SIG-M5 treated with dmso at 0.1 percent for 504 hours (cell line): ENCODE results near the gene SLC12A5.
"Not testable (repeated sequence)": the region's sequence is repeated elsewhere in the genome, so short reads cannot be mapped to it uniquely, and the experiment has no call there.

Experiments
- DNase-seq: peaks from one replicate; lab custom pipeline; 2025; ENCODE audit not compliant: unreplicated experiment; lab: John Stamatoyannopoulos, UW

Gene SLC12A5

DNA sequence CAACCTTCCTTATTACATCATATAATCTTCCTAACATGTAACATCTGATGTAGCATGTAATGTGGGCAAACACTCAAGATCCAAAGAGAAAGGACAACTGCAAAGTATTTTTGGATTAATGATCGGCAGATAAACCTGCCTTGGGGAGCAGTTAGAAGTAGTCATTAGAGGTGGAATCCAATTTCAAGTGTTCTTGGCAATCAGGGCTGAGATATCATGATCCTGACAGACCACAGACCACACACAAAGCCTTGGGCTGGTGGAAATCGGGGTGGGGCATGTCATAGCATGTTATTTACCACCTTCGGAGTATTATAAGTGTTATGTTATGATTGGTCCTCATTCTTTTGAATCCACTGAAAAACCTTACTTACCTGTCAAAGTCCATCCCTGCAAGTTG, 44.4 kb downstream of the SLC12A5 start:
- DNase-seq = no peak

DNA sequence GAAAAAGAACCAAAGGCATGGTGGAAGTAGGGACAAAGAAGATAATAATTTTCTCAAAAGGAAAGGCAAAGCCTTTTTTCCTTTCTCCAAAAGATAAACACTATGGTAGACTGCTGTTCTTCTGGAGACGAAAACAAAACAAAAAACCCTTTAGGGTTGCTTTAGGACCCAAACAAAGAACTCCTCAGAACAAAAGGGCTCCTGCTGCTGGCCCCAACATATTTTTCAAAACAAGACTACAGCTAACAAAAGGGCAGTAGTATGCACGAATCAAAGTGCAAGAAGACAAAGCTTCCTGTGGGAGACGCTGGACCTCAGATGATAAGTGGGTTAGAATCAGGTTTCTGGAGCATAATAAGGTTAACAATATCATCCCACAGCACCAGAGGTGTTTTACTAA, 45.0 kb downstream of the SLC12A5 start:
- no peak for DNase-seq

GRCh38 chr20:46076806-46077205, 47.8 kb downstream of the SLC12A5 start:
- no peak for DNase-seq

- no peak for DNase-seq
These were observed 48.8 kb downstream of the SLC12A5 start for GRCh38 chr20:46077642-46078305.

- no peak for DNase-seq
These were observed 49.9 kb downstream of the SLC12A5 start for GRCh38 chr20:46078954-46079353.

DNA sequence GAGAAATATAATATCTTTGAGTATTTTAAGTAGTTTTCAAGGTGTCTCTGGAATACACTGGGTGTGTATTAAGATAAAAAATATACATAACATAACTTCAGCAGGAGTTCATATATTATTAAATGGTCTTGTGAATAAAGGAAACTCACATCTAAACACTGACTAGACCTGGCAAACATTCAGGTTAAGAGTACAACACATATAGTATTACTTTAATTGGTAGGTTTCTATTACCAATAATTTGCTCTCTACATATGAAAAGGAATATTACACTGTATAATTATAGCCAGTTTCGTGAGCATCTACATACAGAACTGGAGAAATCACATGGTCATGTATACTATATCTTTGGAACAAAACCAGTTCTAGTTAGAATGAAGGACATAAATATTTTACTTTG, 52.1 kb downstream of the SLC12A5 start:
- no peak for DNase-seq

GRCh38 chr20:46083101-46083500, 54.1 kb downstream of the SLC12A5 start:
- DNase-seq = no peak

GRCh38 chr20:46083531-46084061, 54.6 kb downstream of the SLC12A5 start:
- no peak for DNase-seq

GRCh38 chr20:46084805-46085178, 55.8 kb downstream of the SLC12A5 start:
- DNase-seq = no peak

DNA sequence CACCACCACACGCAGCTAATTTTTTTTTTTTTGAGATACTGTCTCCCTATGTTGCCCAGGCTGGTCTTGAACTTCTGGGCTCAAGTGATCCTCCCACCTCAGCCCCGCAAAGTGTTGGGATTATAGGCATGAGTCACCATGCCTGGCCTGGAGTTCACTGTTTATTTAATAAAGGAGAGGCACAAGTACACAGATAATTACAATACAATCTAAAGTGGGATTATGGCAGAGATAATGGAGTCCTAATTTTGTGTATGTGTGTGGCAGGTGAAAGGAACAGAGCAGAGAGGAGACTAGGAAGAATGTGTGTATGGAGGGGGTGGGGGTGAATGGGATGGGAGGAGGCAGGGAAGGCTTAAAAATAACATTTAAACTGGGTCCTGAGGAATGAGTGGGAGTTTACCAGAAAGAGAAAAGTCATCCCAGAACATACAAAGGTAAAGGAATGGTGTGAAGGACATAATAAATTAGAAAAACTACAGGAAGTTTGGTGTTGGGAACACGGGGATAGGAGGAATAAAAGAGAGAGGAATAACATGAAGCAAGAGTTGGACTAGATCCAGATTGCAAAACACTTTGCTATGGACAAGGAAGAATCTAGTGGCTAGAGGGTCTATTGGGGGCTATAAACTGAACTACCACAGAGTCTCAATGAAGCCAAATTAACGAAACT, 56.3 kb downstream of the SLC12A5 start:
- DNase-seq = no peak

DNA sequence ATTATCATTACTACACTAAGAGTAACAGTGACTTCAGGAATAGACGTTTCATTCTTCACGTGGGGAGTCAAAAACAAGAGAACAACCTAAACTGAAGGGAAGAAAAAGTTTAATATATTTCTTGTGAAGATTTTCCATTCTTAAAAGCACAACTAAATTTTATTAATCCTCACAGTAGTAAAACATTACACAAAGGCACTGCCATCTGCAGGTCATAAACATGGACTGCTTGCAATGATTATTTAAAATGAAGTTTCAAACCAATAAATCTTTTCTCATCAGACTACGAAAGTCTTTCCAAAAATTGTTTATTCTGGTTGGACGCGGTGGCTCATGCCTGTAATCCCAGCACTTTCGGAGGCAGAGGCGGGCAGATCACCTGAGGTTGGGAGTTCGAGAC, 58.1 kb downstream of the SLC12A5 start:
- no peak for DNase-seq

DNA sequence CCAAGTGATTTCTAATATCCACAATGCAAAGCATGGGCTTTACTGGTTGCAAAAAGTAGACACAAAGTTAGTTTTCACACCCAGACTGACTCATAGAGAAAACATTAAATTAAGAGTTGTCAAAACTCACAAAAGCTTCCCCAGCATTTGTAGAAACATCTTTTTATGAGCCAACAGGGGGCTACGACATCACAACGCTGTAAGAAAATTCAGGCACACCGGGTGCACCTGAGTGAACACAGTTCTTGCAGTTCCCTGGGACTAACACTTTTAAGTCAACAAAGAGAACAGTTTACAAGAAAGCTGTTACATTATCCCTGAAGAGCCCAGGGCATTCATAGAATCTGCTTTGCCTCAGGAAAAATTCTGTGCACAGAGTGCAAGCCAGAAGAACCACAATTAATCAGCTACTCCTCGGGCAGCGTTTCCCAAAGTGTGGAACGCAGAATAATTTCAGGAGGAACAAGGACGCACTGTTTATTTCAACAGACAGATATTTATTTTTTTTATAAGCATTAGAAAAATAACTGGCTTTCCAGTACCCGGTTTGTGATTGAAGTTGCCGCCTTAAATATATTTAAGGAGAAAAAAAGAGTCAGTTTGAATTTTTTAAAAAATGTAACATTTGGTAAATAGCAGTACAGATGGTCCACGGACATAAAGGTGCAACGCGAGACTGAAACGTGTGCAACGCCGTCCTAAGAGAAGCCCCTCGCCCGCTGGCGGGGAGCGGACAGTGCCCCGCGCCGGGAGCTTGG, 59.6 kb downstream of the SLC12A5 start:
- no peak for DNase-seq

- DNase-seq = no peak
These were observed 60.1 kb downstream of the SLC12A5 start for GRCh38 chr20:46089167-46089416.

DNA sequence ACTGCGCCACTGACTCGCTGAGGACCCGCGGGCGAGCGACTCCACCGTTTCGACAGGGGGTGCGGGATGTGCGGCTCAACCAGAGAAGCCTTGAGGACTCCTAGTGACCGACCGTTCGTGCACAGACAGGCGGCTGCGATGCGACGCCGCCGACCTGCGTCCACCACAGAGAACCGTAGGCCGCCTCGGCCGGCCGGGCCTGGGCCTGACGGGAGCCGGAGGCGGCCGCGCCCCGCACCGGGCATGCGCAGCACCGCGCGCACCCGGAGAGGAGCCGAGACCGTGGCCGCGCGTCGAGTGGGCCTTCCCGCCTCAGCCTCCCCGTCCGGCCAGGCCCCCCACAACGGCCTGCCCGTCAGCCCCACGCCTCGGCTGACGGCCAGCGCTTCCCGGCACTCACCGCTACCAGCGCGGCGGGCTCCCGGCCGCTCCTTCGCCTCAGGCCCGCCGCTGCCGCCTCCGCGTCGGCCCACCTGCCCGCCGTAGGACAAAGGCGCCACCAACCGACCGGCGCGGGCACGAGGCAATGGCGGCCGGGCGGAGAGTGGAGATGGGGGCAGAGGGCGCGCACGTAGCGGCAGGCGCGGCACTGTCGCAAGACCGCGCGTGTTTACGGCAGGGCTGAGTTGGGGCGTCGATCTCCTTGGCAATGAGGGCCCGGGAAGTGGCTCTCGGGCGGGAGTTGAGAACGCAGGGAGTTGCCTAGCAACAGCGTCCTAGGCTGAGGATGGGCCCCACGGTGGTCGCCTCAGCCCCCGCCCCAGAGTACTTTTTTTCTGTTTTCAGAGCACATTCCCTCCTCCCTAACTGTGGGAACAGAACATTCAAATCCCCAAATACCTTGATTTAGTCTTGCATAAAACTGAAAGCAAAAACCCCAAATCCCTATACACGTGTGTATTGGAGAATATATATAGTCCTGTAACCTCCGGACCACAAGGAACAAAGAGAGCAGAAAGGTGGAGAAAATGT, 60.7 kb downstream of the SLC12A5 start, which contains the start of gene NCOA5:
Gene NCOA5, minus strand, starts transcription at position 546 of the 972 bp plus-strand sequence. CDS start 10,538 bp downstream, outside the sequence.
- DNase-seq = peak; percentile 95

GRCh38 chr20:46091622-46092535, 62.9 kb downstream of the SLC12A5 start:
- not testable (repeated sequence) for DNase-seq

GRCh38 chr20:46093531-46093930, 64.5 kb downstream of the SLC12A5 start:
- DNase-seq = no peak

DNA sequence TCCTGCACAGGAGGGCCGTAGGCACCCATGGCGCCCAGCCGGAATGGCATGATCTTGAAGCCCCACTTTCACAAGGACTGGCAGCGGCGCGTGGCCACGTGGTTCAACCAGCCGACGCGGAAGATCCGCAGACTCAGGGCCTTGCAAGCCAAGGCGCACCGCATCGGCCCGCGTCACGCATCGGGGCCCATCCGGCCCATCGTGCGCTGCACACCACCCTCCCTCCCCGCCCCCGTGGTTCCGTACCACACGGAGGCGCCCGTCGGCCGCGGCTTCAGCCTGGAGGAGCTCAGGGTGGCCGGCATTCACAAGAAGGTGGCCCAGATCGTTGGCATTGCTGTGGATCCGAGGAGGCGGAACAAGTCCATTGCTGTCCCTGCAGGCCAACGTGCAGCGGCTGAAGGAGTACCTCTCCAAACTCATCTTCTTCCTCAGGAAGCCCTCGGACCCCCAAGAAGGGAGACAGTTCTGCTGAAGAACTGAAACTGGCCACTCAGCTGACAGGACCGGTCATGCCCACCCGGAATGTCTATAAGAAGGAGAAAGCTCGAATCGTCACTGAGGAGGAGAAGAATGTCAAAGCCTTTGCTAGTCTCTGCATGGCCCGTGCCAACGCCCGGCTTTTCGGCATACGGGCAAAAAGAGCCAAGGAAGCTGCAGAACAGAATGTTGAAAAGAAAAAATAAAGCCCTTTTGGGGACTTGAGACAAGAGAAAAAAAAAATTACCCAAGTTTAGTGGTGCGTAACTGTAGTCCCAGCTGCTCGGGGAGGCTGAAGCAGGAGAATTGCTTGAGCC, 70.7 kb downstream of the SLC12A5 start:
- no peak for DNase-seq

DNA sequence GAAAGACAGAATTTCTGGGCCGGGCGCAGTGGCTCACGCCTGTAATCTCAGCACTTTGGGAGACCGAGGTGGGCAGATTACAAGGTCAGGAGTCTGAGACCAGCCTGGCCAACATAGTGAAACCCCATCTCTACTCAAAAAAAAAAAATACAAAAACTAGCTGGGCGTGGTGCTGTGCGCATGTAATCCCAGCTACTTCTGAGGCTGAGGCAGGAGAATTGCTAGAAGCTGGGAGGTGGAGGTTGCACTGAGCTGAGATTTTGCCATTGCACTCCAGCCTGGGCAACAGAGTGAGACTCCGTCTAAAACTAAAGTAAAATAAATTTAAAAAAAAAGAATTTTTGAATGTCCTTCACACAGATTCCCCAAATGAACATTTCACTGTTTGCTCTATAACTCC, 71.4 kb downstream of the SLC12A5 start:
- DNase-seq = not testable (repeated sequence)

GRCh38 chr20:46100988-46101387, 72.0 kb downstream of the SLC12A5 start:
- no peak for DNase-seq
